ENCODE data around the gene PGRMC1.

GRCh38 chrX:119290476-119290875 is 54.4 kb downstream of the PGRMC1 start:
- no peak for TF ChIP-seq POLR2A (IDR thresholded peaks at IDR 0.05)
- no peak for TF ChIP-seq POLR2AphosphoS5 (IDR thresholded peaks at IDR 0.05; ENCODE audit: insufficient read depth in 1 of 2, low read depth in 1 of 2)

Data from vagina (tissue), 2 donors.